ENCODE results near the gene CNIH3.

The CNIH3 gene

GRCh38 chr1:224722838-224723237, 106.7 kb downstream of the CNIH3 start:
- no peak for DNase-seq (ENCODE audit: low spot score)

DNA sequence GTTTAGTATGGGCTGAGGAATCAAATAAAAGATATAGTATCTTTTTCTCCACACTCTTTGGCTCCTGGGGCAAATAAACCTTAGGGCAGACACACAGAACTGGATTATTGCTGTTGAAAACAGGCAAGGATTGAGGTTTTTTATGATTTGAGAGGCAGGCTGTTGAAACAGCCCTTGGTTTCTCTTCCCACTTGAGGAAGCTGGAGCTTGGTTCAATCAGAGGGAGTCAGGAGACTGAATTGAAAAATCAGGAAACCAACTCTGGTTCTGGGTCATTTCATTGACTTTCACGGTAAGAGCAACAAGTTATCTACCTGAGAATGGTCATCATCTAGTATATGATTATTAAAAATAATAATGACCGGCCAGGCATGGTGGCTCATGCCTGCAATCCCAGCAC, 108.4 kb downstream of the CNIH3 start:
- no peak for DNase-seq (ENCODE audit: low spot score)

DNA sequence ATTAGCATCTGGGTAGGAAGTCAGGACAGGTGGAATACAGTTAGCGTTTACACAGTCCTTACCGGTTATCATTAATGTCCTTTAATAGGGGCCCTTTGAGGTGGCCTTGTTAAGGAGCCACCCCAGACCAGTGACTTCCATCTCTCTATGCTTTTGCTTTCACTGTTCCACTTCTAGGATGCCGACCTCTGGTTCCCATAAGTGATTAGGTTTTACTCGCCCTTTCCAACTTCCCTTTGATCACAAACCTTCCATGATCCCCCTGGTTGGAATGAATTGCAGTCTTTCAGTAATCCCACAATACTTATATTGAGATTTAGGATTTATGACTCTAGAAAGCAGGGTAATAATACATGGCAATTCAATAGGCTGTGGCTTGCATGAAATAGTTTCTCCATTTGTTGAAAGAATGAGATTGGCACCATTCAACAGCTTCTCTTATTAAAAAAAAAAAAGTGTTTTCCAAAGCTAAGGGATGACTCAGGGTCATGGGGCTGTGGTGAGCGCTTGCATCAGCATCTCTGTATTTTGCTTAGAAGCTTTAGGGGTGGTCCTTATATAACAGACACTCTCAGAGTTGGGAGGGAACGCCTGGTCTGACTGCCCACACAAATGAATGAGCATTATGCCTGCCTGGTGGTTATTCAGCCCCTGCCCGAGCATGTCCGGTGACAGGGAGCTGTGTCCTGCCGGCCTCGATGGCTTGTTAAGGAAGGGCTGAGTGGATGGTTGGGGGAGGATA, 110.5 kb downstream of the CNIH3 start:
- no peak for DNase-seq (ENCODE audit: low spot score)

DNA sequence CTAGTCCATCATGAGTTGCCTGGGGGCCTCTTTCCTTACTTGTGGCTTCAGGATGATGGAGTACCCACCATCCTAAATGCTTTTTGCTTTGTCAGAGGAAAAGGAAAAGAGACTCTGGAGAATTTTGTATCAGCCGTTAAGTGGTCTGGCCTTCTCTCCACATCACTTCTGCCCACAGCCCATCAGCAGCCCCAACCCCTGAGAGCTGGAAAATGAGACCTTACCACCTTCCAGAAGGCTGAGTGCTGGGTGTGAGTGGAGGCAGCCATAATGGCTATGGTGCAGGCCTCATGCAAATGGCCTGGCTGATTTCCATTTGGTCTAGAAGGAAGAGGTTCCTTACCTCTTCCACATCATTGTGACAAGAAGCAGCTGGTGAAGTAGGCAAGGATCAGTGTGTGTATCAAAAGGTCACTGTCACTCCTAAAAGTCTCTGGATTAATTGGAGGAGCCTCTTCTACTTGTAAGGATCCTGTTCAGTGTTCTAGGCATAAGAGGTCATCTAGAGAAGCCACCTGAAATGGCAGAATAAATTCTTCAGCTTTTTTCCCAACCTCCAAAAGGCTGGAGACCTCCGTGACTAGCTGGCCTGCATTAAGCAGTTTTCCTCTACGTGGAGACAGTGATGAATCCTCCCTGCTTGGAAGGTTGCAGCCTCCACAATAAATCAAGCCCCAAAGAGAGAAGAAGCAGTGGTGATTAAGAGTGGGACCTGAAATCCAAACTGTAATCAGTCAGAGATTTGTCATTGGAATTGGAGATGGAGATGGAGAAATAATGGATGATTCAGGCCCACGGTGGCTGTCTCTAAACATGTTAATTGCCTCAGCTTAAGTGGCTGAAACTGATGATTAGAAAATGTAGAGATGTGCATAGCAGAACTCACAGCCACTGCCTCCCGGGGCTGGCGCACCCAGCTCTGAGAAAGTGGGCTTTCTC, 111.5 kb downstream of the CNIH3 start:
- no peak for DNase-seq (ENCODE audit: low spot score)

GRCh38 chr1:224730540-224730939, 114.4 kb downstream of the CNIH3 start:
- no peak for DNase-seq (ENCODE audit: low spot score)

- DNase-seq (ENCODE audit: low spot score), result no peak
These were observed 114.8 kb downstream of the CNIH3 start for GRCh38 chr1:224730965-224731364.

DNA sequence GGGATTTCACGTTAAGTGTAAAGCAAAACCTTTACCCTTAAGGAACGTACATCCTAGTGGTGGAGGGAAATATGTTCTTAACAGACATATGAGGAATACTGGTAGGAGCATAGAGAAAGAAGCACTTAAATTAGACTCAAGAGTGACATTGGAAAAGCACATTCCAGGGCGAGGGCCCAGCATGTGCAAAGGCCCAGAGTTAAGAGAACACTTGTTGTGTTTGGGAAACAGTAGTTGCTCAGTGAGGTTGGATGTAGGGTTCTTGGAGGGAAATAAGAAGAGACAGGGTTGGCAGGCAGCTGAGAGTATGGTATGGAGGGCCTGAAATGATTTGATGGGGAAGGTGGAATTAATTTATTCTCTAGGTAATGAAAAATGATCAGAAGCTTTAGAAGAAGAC, 115.5 kb downstream of the CNIH3 start:
- no peak for DNase-seq (ENCODE audit: low spot score)

DNA sequence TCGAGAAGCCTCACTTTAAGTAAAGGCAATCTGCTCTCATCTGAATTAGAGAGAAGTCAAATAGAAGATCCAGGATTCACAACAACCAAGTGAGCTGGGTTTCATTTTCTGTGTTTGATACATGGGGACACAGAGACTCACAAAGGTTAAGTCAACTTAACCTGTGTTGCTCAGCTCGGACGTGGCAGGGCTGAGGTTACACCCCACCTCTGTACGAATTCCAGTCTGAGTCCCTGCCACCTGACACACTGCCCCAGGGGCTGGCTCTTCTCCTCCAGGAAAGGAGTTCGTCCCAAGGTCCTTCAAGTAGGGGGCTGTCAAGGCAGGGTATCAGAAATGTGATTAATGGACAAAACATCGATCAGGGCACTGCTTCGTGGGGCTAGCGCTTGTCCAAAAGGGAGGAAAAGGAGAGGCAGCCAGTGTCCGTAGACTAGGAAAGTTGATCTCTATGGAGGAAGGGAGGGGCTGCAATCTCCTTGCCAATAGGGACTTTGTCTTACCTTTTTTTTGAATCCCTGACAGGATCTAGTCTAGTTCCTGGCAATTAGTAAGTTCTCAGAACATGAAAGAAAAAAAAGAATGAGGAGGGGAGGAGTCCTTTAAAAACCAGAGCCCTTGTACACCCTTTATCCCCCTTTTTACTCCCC, 116.4 kb downstream of the CNIH3 start:
- no peak for DNase-seq (ENCODE audit: low spot score)

- no peak for DNase-seq (ENCODE audit: low spot score)
These were observed 117.2 kb downstream of the CNIH3 start for GRCh38 chr1:224733027-224733911.

DNA sequence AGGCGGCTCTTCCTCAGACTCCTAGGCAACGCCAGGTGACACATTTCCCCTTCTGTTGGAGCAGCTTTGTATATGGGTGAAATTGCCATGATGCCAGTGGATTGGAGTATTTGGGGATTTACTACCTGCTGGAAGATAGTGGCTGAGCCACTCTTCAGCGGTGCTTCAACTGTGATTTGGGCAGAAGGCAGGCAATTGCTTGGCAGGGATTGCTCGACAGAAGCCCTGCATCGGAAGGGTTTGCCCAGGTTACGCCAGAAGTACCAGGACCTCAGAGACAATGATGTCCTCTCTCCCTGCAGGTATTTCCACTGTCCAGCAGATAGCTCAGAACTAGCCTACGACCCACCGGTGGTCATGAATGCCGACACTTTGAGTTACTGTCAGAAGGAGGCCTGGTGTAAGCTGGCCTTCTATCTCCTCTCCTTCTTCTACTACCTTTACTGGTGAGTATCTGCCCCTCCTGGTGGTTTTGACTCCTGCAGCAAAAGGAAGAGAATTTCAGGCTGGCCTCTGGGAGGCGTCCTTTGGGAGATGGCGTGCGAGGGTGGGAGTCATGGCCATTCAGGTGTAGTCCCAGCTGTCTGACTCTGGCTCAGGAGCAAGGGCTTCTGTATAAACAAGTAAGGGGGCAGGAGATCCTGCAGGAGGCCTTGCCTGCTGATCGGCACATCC, 118.3 kb downstream of the CNIH3 start:
- no peak for DNase-seq (ENCODE audit: low spot score)

DNA sequence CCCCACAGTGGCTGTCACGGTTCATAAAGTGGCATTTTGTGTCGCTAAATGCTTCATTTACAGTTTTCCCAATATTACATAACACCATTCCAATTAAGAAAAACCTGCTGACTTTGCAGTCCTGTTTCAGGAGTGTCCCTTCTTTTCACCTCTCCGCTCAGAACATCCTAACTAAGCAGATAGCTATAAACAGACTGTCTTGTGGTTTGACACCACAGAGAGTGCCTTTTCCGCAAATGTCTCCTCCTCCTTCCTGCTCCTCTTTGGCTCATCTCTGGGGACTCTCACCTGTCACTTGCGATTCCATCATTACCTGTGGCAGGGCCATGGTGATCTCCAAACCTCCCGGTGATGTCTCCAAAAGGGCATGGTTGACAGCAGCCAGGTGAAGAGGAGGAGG, 119.0 kb downstream of the CNIH3 start:
- DNase-seq (ENCODE audit: low spot score), result no peak

- DNase-seq (ENCODE audit: low spot score), result no peak
These were observed 120.7 kb downstream of the CNIH3 start for GRCh38 chr1:224736619-224737352.

- no peak for DNase-seq (ENCODE audit: low spot score)
These were observed 121.2 kb downstream of the CNIH3 start for GRCh38 chr1:224737353-224737727.

DNA sequence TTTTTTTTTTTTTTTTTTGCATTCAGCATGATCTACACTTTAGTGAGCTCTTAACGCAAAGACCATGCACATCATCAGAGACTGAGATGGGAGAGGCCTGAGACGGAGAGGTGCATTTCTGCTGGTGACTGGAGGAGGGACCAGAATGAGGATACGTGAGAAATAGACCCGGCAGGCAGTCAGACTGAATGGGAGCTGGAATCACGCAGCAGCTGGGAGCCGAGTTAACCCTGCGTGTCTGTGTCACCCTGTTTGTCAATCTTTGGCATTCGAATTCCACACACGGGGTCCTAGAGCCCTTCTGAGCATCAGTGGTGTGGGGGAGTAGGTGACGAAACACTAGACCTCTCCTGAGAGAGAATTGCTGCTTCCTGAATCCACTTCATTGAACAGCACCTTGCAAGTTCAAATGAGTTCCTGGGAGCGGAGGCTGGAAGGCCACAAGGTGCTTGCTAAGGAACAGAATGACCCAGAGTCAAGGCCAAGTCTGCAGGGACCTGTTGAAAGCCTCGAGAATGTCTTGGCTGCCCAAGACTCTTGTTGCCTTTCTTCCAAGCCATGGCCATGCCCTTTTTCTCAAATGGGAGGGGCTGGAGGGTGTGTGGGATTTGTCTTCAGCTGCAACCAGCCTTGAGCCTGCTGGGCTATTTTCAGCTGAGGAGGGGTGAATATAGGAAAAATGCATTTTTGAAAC, 123.3 kb downstream of the CNIH3 start:
- DNase-seq (ENCODE audit: low spot score), result no peak

GRCh38 chr1:224739997-224740684, 124.0 kb downstream of the CNIH3 start:
- no peak for DNase-seq (ENCODE audit: low spot score)

DNA sequence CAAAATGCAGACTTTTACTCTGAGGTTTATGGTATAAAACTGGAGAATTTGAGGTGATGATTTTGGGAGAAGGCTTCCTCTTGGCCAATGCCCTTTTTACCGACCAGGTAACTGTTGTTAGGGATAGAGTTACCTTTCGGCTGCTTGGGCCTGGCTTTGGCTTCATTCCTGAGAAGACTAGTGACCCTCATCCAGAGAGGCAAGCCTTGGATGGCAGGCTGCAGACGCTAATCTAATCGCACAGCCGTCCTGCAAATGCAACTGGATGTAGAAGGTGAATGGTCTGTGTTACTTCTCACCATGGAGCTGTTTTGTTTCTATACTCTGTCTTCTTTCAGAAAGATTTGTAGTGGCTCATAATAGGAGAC, 124.6 kb downstream of the CNIH3 start:
- no peak for DNase-seq (ENCODE audit: low spot score)

GRCh38 chr1:224742349-224742748, 126.2 kb downstream of the CNIH3 start:
- no peak for DNase-seq (ENCODE audit: low spot score)

DNA sequence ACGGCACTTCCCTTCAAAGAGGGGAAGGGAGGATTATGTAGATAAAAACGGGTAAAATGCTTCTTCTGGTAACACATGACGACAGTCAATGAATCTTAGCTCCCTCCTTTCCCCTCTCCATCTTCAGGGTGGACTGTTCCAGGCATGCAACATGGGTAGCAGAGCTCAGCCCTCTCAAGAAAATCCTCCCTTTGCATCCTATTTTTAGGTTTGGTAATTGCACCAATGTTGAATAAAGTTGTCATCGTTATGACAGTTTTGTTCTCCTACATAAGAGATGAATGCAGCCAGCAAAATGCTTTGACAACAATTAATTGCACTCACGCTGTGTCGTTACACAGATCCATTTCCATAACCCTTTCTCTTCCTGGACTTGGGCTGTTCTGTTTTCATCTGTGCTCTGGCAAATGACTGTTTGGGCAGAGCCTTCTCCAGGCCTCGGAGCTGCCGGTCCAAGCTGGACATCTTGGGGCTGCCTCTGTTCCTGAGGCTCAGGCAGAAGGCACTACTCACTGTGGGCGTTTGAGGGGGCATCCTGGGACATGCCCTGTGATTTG, 127.6 kb downstream of the CNIH3 start:
- no peak for DNase-seq (ENCODE audit: low spot score)

DNA sequence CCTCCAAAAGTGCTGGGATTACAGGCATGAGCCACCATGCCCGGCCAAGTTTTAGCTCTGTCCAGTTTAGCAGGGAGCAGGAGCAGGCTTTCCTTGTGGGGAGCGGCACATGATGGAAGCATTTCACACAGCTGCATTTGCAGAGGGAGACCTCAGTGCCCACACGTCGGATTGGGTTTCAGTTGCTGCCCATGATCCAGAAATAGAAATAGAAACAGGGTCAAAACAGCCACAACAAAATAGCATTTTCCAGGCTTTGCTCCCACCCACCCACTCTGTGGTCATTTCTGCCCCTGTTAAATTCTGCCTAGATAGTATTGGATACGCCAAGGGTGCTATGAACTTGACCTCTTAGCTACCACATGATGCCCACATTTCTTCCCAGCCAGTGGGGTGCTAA, 128.4 kb downstream of the CNIH3 start:
- no peak for DNase-seq (ENCODE audit: low spot score)
